Lower lobe of right lung (tissue), 2 donors: ENCODE measurements around the gene NLRP3. TPM values are rescaled to one million over a fixed set of nuclear protein-coding genes. Genes with fewer than 3 reads are reported as not detected.

ENCODE experiments used
- ATAC-seq, 2 donors: fragments of 200-7000 bp; cut with Tn5 transposase; one replicate each; pipeline ENCODE4 v1.9.1; 2020 to 2022; ENCODE audit warnings: mild to moderate bottlenecking in 2 of 2, moderate library complexity in 2 of 2
- DNase-seq: peaks from one replicate; pipeline ENCODE4 v3.0.0-alpha.2; 2020
- H3K27ac ChIP-seq: fragments of 200-600 bp; one replicate; pipeline ENCODE4 v1.8.0; 2022
- H3K27me3 ChIP-seq: fragments of 200-600 bp; one replicate; pipeline ENCODE4 v1.8.0; 2022; ENCODE audit warnings: low read depth
- H3K36me3 ChIP-seq: fragments of 200-600 bp; one replicate; pipeline ENCODE4 v1.8.0; 2022; ENCODE audit warnings: mild to moderate bottlenecking
- H3K4me1 ChIP-seq: fragments of 200-600 bp; one replicate; pipeline ENCODE4 v1.8.0; 2022
- H3K4me3 ChIP-seq: fragments of 200-600 bp; one replicate; pipeline ENCODE4 v1.8.0; 2022; ENCODE audit warnings: mild to moderate bottlenecking
- H3K9me3 ChIP-seq: fragments of 200-600 bp; one replicate; pipeline ENCODE4 v1.8.0; 2022
- intact Hi-C: fragments of 100-400 bp; cut with DNase I; formaldehyde crosslinking; loops from one replicate; pipeline ENCODE4 v1.11.0; 2022
- total RNA-seq: library from RNA; stranded (reverse); fragmentation: NEBNext Ultra II Directional; extraction: Animal tissue kit (Norgen Biotek cat#: 25700); gene quantifications from one replicate; pipeline ENCODE4 v1.2.1, GENCODE V29; 2021
- TF ChIP-seq, protein P1 (sequence below): fragments of 200-600 bp; IDR thresholded peaks from one replicate; pipeline ENCODE4 v1.8.0; 2022; ENCODE audit warnings: antibody characterized with exemption, mild to moderate bottlenecking
- donor health status: DM: no; HTN: yes; CAD: no; lungs with severe emphysema.

The NLRP3 gene
- total RNA-seq, 1 donor from 2014 or later = 3.5 TPM

DNA sequence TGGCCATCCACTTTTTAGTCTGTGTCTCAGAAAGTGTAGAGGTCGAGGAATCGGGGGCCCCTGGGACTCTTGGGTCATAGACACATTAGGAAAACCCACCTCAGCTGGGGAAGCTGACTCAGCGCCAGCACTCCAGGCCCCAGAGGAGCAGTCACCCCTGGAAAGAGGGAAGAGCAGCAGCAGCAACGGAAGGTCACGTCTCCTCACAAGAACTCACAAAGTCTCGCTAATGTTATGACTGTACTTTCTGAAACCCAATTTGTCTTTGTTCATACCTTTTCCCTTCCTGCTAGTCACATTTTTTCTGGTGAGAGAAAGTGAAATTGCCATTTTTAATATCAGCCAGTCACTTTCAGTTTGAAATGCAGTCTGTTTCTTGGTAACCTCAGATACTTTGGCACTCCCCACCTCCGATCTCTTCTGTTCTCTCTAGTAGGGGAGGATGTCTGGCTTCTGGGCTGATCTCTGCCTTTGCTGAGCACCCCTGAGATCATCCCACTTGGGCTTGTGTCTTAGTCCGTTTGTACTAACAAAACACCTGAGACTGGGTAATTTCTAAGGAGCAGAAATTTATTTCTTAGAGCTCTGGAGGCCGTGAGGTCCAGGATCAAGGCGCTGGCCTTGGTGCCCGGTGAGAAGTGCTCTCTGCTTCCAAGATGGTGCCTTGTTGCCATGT, 6.0 kb upstream of the NLRP3 start:
- DNase-seq = no peak

DNA sequence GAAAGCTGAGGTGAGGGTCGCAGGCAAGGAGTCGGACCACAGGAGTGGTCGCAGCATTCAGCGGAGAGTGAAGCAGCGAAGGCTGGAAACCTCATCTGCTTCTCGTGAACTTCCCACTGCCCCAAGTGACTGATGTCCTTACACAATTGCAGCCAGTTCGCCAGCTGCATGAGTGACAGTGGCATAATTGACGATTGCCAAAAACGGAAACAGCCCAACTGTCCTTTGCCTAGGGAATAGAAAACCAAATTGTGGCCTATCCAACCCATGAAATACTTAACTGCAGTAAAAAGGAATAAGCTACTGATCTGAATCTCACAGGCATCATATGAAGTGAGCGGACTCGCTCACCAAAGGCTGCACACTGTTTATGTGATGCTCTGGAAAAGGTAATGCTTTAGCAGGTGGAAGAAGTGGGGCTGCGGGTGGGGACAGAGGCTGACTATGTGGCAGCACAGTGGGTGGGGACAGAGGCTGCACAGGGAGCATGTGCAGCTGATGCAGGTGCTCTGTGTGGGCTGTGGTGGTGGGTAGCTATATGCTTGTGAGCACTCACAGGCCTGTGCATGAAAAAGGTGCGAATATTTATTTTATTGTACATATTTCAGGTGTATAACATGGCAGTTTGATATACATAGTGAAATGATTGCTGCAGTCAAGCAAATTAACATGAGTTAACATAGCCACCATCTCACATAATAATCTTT, 4.2 kb upstream of the NLRP3 start:
- Histone ChIP-seq H3K27me3 (no peaks in the 10 kb centered on the region), H3K36me3 (no peaks in the 10 kb centered on the region), H3K9me3 (no peaks in the 10 kb centered on the region), H3K4me3 (no peak overlapping the region), H3K4me1 (peaks cover 10% of the 10 kb centered on the region), H3K27ac (no peak overlapping the region)
- DNase-seq (no peak), ATAC-seq (no peak)
- intact Hi-C loops = no loop called here
- TF ChIP-seq, protein P1, sequence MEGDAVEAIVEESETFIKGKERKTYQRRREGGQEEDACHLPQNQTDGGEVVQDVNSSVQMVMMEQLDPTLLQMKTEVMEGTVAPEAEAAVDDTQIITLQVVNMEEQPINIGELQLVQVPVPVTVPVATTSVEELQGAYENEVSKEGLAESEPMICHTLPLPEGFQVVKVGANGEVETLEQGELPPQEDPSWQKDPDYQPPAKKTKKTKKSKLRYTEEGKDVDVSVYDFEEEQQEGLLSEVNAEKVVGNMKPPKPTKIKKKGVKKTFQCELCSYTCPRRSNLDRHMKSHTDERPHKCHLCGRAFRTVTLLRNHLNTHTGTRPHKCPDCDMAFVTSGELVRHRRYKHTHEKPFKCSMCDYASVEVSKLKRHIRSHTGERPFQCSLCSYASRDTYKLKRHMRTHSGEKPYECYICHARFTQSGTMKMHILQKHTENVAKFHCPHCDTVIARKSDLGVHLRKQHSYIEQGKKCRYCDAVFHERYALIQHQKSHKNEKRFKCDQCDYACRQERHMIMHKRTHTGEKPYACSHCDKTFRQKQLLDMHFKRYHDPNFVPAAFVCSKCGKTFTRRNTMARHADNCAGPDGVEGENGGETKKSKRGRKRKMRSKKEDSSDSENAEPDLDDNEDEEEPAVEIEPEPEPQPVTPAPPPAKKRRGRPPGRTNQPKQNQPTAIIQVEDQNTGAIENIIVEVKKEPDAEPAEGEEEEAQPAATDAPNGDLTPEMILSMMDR = no peak

More for the DNA sequence above, 6.0 kb upstream of the NLRP3 start:
- TF ChIP-seq, protein P1 = no peak
- Histone ChIP-seq H3K36me3 (no peaks in the 10 kb centered on the region), H3K9me3 (no peaks in the 10 kb centered on the region), H3K27me3 (no peaks in the 10 kb centered on the region), H3K27ac (peak overlapping the region; percentile 18), H3K4me1 (peaks cover 5% of the 10 kb centered on the region), H3K4me3 (no peak overlapping the region)
- intact Hi-C loops = no loop called here
- ATAC-seq = no peak

DNA sequence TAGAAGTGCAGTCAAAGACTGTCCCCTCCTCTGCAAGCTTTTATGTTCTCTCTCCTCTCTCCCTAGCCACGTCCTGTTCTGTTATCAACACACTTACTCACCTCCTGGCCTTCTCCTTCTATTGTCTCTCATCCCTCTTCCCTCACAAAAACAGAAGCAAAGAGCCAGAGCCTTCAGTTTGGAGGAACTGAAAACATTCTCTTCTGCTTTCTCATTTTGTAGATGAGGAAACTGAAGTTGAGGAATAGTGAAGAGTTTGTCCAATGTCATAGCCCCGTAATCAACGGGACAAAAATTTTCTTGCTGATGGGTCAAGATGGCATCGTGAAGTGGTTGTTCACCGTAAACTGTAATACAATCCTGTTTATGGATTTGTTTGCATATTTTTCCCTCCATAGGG, 1.9 kb downstream of the NLRP3 start:
- peak; percentile 12 to 49 for ATAC-seq
- no peak for DNase-seq
- H3K4me1 ChIP-seq = peaks cover 10% of the 10 kb centered on the region
- no peaks in the 10 kb centered on the region for H3K9me3 ChIP-seq
- no peaks in the 10 kb centered on the region for H3K36me3 ChIP-seq
- intact Hi-C loops = no loop called here
- no peak overlapping the region for H3K27ac ChIP-seq
- no peaks in the 10 kb centered on the region for H3K27me3 ChIP-seq
- TF ChIP-seq, protein P1 = no peak
- peak overlapping the region; percentile 35 for H3K4me3 ChIP-seq

DNA sequence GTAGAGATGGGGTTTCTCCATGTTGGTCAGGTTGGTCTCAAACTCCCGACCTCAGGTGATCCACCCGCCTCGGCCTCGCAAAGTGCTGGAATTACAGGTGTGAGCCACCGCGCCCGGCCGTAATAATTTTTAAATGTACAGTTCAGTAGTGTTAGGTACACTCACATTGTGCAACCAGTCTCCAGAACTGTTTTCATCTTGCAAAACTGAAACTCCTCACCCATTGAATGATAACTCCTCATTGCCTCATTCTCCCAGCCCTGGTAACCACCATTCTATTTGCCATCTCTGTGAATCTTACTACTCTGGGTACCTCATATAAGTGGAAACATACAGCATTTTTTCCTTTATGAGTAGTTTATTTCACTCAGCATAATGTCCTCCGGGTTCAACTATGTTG, 3.4 kb downstream of the NLRP3 start:
- peaks cover 10% of the 10 kb centered on the region for H3K4me1 ChIP-seq
- ATAC-seq (no peak), DNase-seq (no peak)
- intact Hi-C loops = no loop called here
- peaks cover 3% of the 10 kb centered on the region for H3K36me3 ChIP-seq
- H3K9me3 ChIP-seq = no peaks in the 10 kb centered on the region
- H3K27ac ChIP-seq = no peak overlapping the region
- no peak overlapping the region for H3K4me3 ChIP-seq
- H3K27me3 ChIP-seq = no peaks in the 10 kb centered on the region
- TF ChIP-seq, protein P1 = no peak

DNA sequence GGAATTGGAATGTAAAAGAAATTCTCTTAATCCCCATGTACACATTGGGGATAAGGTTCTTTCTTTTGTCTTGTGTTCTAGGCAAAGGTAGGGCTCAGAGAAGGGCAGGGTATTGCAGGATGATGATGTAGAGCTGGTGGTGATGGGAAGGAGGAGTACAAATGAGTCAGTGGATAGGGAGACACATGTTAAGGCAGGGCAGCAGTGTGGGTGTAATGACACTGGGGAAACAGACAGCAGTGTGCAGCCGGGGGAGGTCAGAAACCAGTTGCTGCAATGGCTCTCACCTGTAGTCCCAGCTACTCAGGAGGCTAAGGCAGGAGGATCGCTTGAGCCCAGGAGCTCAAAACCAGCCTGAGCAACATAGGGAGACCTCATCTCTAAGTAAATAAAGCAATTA, 5.1 kb downstream of the NLRP3 start:
- intact Hi-C loops = no loop called here

More for the DNA sequence above, 5.1 kb downstream of the NLRP3 start:
- Histone ChIP-seq H3K27me3 (no peaks in the 10 kb centered on the region), H3K4me1 (no peaks in the 10 kb centered on the region), H3K4me3 (peak overlapping the region; percentile 6), H3K36me3 (peaks cover 7% of the 10 kb centered on the region), H3K9me3 (no peaks in the 10 kb centered on the region), H3K27ac (no peak overlapping the region)
- ATAC-seq = no peak
- TF ChIP-seq, protein P1 = no peak
- DNase-seq = no peak
